OCI-LY3 (cell line): ENCODE data around the gene CRAT.
"Not testable (repeated sequence)": the region's sequence is repeated elsewhere in the genome, so short reads cannot be mapped to it uniquely, and the experiment has no call there.

Experiments used
- EZH2phosphoT487 ChIP-seq: fragments of 200-600 bp; shearing (Covaris generic); IDR thresholded peaks from 2 replicates; pipeline ENCODE4 v1.6.1; 2018; ENCODE audit warnings: antibody characterized with exemption, mixed run types, low read depth
- TF ChIP-seq, protein P1 (sequence below): fragments of 200-600, 300-600 bp; sonication (generic); IDR thresholded peaks from 2 replicates; pipeline ENCODE4 v1.5.1; 2014; ENCODE audit warnings: antibody characterized with exemption, low read length, low read depth

DNA sequence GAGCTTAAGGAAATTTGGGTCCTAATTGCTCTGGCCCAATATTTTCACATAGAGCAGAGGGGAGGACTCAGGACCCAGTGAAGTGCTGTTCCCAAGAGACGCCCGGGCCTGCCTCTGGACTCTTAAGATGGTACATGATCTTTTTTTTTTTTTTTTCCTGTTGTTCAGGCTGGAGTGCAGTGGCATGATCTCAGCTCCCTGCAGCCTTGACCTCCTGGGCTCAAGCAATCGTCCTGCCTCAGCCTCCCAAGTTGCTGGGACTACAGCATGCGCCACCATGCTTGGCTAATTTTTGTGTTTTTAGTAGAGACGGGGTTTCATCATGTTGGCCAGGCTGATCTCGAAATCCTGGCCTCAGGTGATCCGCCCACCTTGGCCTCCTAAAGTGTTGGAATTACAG, 19.7 kb upstream of the CRAT start:
- TF ChIP-seq, protein P1, sequence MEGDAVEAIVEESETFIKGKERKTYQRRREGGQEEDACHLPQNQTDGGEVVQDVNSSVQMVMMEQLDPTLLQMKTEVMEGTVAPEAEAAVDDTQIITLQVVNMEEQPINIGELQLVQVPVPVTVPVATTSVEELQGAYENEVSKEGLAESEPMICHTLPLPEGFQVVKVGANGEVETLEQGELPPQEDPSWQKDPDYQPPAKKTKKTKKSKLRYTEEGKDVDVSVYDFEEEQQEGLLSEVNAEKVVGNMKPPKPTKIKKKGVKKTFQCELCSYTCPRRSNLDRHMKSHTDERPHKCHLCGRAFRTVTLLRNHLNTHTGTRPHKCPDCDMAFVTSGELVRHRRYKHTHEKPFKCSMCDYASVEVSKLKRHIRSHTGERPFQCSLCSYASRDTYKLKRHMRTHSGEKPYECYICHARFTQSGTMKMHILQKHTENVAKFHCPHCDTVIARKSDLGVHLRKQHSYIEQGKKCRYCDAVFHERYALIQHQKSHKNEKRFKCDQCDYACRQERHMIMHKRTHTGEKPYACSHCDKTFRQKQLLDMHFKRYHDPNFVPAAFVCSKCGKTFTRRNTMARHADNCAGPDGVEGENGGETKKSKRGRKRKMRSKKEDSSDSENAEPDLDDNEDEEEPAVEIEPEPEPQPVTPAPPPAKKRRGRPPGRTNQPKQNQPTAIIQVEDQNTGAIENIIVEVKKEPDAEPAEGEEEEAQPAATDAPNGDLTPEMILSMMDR, result not testable (repeated sequence)
- TF ChIP-seq EZH2phosphoT487, result not testable (repeated sequence)
